Pericardium fibroblast (primary cell): ENCODE measurements around the gene APBB1. TPM values are rescaled to one million over a fixed set of nuclear protein-coding genes. Genes with fewer than 3 reads are reported as not detected.

Experiments
- total RNA-seq: library from RNA; depleted of rRNA; stranded (reverse); fragments of >200 nt; gene quantifications from 2 replicates; pipeline ENCODE4 v1.2.3, GENCODE V29; 2015

APBB1 gene
- total RNA-seq, result 34.5 and 36.4 TPM in 2 replicates

GRCh38 chr11:6419009-6419631 is at the start of gene APBB1:
APBB1 (minus strand) TSS chr11:6419094; CDS start chr11:6411347, 7,747 bp downstream.

GRCh38 chr11:6440906-6441358 is 22.0 kb upstream of the APBB1 start, which contains the start of gene HPX:
HPX (minus strand) TSS chr11:6440987; CDS start chr11:6440963, 24 bp downstream.

GRCh38 chr11:6389905-6390717 is 28.8 kb downstream of the APBB1 start, which contains the start of gene SMPD1:
SMPD1 (plus strand) TSS chr11:6390474; CDS start chr11:6390599, 125 bp downstream.

Other genes with a start within 250 kb of the APBB1 start
- gene OR52B2, start 248.8 kb downstream of the APBB1 start, total RNA-seq, result not detected in 2 replicates
- gene OR52W1, start 219.9 kb downstream of the APBB1 start, total RNA-seq, result not detected in 2 replicates
- not detected in 2 replicates for gene C11orf42, start 213.5 kb downstream of the APBB1 start, total RNA-seq
- 12.1 and 13.3 TPM in 2 replicates for gene FHIP1B, start 184.5 kb downstream of the APBB1 start, total RNA-seq
- not detected in 2 replicates for gene CNGA4, start 180.0 kb downstream of the APBB1 start, total RNA-seq
- not detected in 2 replicates for gene CCKBR, start 159.3 kb downstream of the APBB1 start, total RNA-seq
- gene CAVIN3, start 98.6 kb downstream of the APBB1 start, total RNA-seq, result 460 and 641 TPM in 2 replicates
- 43.7 and 67.0 TPM in 2 replicates for gene SMPD1, start 28.6 kb downstream of the APBB1 start, total RNA-seq
- not detected in 2 replicates for gene HPX, start 21.9 kb upstream of the APBB1 start, total RNA-seq
- gene TRIM3, start 54.8 kb upstream of the APBB1 start, total RNA-seq, result 11.8 and 16.0 TPM in 2 replicates
- 35.7 and 56.1 TPM in 2 replicates for gene ARFIP2, start 62.2 kb upstream of the APBB1 start, total RNA-seq
- 26.4 and 33.3 TPM in 2 replicates for gene TIMM10B, start 62.4 kb upstream of the APBB1 start, total RNA-seq
- gene DNHD1, start 78.2 kb upstream of the APBB1 start, total RNA-seq, result 1.4 and 3.0 TPM in 2 replicates
- gene RRP8, start 184.5 kb upstream of the APBB1 start, total RNA-seq, result 3.3 and 7.6 TPM in 2 replicates
- 101 and 178 TPM in 2 replicates for gene ILK, start 184.7 kb upstream of the APBB1 start, total RNA-seq
- 113 and 151 TPM in 2 replicates for gene TAF10, start 193.1 kb upstream of the APBB1 start, total RNA-seq
- 40.1 and 46.0 TPM in 2 replicates for gene TPP1, start 200.3 kb upstream of the APBB1 start, total RNA-seq
- 2.3 TPM in 2 replicates for gene DCHS1, start 236.7 kb upstream of the APBB1 start, total RNA-seq